Neutrophil (primary cell): ENCODE results near the gene CEP120.

Experiments used
- H3K27ac ChIP-seq: fragments of 200-600 bp; sonication (generic); 2 replicates; pipeline ENCODE4 v1.5.1; 2016; ENCODE audit warnings: mild to moderate bottlenecking, moderate library complexity
- H3K27me3 ChIP-seq: fragments of 200-600 bp; sonication (generic); 2 replicates; pipeline ENCODE4 v1.6.0; 2016; ENCODE audit warnings: mild to moderate bottlenecking
- H3K36me3 ChIP-seq: fragments of 200-600 bp; sonication (generic); 2 replicates; pipeline ENCODE4 v1.5.1; 2017
- H3K4me1 ChIP-seq, 2 experiments: fragments of 200-600 bp in 1 of 2; sonication (generic) in 1 of 2; 1 replicate in 1 of 2; 2 replicates in 1 of 2; pipeline versions ENCODE4 v1.5.1 to v1.6.1; 2013 to 2016; ENCODE audit warnings: low read depth in 1 of 2, low read length in 1 of 2, mild to moderate bottlenecking in 1 of 2, moderate library complexity in 1 of 2; ENCODE audit not compliant: control insufficient read depth in 1 of 2, insufficient read depth in 1 of 2
- H3K4me3 ChIP-seq, 2 experiments: fragments of 200-600 bp in 1 of 2; sonication (generic) in 1 of 2; 1 replicate in 1 of 2; 2 replicates in 1 of 2; pipeline ENCODE4 v1.5.1; 2013 to 2016; ENCODE audit warnings: low read depth in 1 of 2, low read length in 1 of 2, mild to moderate bottlenecking in 1 of 2, moderate library complexity in 1 of 2
- H3K9me3 ChIP-seq: fragments of 200-600 bp; sonication (generic); 2 replicates; pipeline ENCODE4 v1.5.1; 2016
- CTCF ChIP-seq: fragments of 200-600 bp; sonication (generic); IDR thresholded peaks from 2 replicates; pipeline ENCODE4 v1.5.1; 2016; ENCODE audit warnings: antibody characterized with exemption

CEP120 gene

GRCh38 chr5:123451047-123451446, 27.8 kb upstream of the CEP120 start:
- Histone ChIP-seq H3K4me3 (no peak overlapping the region), H3K27me3 (no peaks in the 10 kb centered on the region), H3K27ac (no peak overlapping the region), H3K36me3 (no peaks in the 10 kb centered on the region), H3K9me3 (no peaks in the 10 kb centered on the region), H3K4me1 (no peaks in the 10 kb centered on the region)
- no peak for TF ChIP-seq CTCF

GRCh38 chr5:123450640-123451039, 27.4 kb upstream of the CEP120 start:
- no peak overlapping the region for H3K27ac ChIP-seq
- no peaks in the 10 kb centered on the region for H3K4me1 ChIP-seq
- no peaks in the 10 kb centered on the region for H3K9me3 ChIP-seq
- H3K27me3 ChIP-seq = no peaks in the 10 kb centered on the region
- H3K36me3 ChIP-seq = no peaks in the 10 kb centered on the region
- TF ChIP-seq CTCF = no peak
- no peak overlapping the region for H3K4me3 ChIP-seq

- Histone ChIP-seq H3K4me1 (no peaks in the 10 kb centered on the region), H3K9me3 (no peaks in the 10 kb centered on the region), H3K4me3 (no peak overlapping the region), H3K27ac (no peak overlapping the region), H3K27me3 (no peaks in the 10 kb centered on the region), H3K36me3 (no peaks in the 10 kb centered on the region)
- no peak for TF ChIP-seq CTCF
These were observed 26.9 kb upstream of the CEP120 start for GRCh38 chr5:123450114-123450513.

GRCh38 chr5:123449424-123449974, 26.3 kb upstream of the CEP120 start:
- Histone ChIP-seq H3K9me3 (no peaks in the 10 kb centered on the region), H3K27me3 (no peaks in the 10 kb centered on the region), H3K27ac (no peak overlapping the region), H3K36me3 (no peaks in the 10 kb centered on the region), H3K4me3 (no peak overlapping the region), H3K4me1 (no peaks in the 10 kb centered on the region)
- no peak for TF ChIP-seq CTCF

GRCh38 chr5:123448743-123449142, 25.5 kb upstream of the CEP120 start:
- H3K9me3 ChIP-seq = no peaks in the 10 kb centered on the region
- no peak for TF ChIP-seq CTCF
- no peaks in the 10 kb centered on the region for H3K4me1 ChIP-seq
- no peaks in the 10 kb centered on the region for H3K27me3 ChIP-seq
- H3K36me3 ChIP-seq = no peaks in the 10 kb centered on the region
- H3K27ac ChIP-seq = no peak overlapping the region
- H3K4me3 ChIP-seq = no peak overlapping the region
